ENCODE data around the gene EZR. TPM values are rescaled to one million over a fixed set of nuclear protein-coding genes. Genes with fewer than 3 reads are reported as not detected.

EZR gene
- total RNA-seq, 1 donor from 2014 or later, result 110 TPM

DNA sequence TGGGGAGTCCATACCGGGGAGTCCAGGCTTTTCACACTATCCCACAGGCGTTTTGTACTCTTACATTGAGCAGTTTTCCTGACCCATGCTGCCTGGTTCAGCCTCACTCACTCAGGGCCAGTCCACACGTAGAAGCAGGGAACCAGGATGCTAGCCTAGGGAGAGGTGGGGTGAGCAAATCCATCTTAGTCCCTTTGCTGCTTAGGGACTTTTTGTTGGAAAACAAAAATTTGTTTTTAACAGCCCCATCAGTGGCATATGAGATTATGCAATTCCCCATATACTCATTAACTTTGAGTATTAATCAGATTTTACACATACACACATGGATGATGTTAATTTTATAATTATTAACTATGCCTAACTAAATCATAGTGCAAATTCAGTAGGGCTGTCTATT, 84.2 kb downstream of the EZR start:
- no peak for DNase-seq (ENCODE audit: low read depth, low spot score)

DNA sequence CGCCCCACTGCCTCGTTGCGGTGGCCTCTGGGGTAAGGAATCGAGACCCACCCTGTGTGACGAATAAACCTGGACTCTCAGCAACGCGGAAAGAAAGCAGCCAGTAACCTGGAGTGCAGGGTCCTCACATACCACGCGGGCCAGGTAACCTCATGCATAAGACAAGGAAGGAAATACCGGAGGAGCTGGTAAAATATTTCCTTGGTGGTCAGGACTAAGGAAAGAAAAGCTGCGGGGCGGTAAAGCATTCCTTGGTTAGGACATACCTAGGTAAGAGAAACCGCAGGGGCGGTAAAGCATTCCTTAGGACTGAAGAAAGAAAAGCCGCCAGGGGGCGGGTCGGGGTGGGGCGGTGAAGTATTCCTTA, 88.6 kb downstream of the EZR start:
- no peak for DNase-seq (ENCODE audit: low read depth, low spot score)

DNA sequence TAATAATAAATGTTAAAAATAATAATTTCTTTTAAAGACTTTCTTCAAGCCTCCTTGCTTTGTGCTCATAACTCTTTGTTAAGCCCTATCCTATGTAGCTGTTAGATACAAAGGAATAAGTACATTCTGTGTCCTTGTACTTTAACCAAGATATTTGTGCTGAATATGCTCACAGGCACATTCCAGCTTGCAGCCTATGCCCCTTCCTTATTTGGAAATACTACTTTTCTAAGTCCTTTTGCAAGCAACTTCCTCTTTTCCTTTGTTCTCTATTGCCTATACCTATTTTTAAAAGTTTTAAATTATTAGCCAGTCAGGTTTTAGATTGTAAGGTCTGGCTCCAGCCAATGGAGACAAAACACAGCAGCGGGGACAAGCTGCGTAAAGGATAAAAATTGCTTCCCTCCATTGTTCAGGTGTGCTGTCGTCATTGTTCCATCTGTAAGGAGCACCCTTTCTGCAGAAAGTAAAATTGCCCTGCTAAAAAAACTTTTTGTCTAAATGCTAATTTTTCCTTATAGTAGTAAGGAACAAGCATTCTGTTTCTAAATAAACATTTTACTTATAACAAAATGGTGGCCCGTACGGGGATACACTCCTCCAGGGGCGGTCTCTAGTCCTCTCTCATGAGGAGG, 89.1 kb downstream of the EZR start:
- no peak for DNase-seq (ENCODE audit: low read depth, low spot score)

DNA sequence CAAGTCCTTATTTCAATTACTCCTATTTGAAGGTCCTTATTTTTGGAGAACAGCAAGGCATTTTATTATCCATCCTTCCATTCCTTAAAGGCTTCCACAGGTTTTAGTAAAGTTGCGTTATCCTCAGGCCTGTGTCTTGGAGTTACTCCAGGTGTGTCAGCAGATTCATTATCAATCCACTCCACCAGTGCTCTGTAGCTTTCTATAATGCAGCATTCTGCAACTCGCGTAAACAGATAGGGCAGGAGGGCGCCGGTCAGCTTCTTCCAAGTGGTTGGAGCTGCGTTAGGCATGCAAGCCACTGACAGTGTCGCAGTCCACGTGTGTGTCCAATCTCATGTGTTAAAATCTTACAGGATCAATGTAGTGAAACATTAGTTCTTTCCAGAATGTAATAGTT, 93.5 kb downstream of the EZR start:
- no peak for DNase-seq (ENCODE audit: low read depth, low spot score)

DNA sequence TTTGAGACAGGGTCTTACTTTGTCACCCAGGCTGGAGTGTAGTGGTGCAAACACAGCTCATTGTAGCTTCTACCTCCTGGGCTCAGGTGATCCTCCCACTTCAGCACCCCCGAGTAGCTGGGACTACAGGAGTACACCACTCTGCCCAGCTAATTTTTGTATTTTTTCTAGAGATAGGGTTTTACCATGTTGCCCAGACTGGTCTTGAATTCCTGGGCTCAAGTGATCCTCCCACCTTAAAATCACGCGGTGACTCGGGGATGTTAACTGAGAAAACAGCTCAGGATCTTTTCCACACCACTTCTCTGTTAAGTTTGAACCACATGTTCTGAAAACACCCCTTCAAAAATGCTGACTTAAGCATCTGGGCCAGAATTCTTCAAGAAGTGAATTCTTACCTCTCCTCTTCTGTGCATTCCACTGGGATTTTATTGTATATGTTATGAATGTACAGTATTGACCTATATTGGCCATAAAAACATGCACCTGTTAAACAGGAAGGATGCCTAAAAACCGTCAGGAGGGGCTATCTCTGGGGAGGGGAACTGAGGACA, 96.9 kb downstream of the EZR start:
- DNase-seq (ENCODE audit: low read depth, low spot score), result no peak

DNA sequence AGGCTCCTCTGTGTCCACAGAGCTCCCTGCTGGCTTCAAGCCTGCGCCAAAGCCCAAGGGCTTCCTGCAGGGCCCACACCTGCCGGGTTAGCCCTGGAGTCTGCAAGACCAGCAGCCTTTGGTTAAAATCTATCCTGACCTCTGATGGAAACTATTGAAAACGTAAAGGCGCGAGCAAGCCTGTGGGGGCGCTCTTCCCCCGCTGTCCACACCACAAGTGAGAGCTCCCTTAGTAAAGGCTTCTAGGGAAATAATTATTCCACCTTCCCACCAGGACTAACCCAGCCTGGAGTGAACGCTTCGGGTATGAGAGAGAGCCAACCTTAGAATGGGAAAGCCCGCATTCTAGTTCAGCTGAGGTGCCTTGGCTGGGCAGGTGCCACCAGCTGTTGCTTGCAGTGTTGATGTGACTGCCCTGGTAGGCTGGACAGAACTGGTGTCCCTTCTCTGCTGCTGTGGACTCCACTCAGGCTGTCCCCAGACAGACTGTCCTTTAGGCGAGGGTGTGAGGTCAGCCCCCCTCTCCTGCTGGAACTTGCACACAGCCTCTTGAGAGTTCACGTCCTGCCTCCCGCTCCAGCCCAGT, 100.6 kb downstream of the EZR start:
- DNase-seq (ENCODE audit: low read depth, low spot score), result no peak

DNA sequence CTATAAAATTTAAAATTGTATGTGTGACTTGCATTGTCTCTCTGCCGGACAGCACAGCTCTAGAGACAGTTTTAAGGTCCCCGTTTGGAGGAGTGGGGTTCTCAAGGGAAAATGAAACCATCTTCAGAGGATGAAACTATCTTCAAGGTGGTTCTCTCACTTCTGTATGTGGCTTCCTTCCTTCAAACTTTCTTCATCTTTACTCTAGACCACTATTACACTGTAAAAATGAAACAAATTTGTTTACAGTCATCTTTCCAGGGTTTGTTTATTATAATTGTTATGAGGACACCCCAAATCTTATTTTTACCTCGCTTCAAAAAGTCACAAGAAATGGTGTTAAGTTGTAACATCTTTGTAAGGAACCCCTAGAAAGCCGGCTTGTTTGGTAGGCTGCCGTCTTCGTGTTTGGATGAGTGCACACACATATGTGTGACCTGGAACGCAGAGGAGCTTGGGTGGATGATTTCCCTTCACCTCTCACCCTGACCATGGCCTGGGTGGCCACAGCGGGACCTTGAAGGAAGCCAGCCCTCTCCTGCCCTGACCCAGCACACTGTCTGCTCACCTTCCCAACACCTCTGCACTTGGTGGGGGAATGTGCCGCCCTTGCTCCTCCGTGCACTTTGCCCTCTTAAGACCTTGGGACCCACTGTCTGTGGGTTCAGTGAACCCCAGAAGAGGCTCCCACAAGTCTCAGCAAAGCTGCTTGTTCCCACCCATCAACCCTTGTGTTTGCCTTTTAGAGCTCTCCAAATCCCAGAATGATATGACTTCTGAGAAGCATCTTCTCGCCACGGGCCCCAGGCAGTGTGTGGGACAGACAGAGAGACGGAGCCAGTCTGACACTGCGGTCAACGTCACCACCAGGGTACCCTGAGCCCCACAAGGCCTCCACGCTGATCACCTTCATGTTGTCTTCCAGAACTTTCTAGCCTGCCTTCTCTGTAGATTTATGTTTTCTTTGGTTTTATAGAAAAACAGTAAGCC, 101.5 kb downstream of the EZR start:
- no peak for DNase-seq (ENCODE audit: low read depth, low spot score)

Other genes starting within 250 kb of the EZR start
- gene DYNLT1, start 174.6 kb downstream of the EZR start, total RNA-seq, result 97.8 and 129 TPM in 2 replicates
- gene SYTL3, start 169.3 kb downstream of the EZR start, total RNA-seq, result 0.92 and 1.3 TPM in 2 replicates
- gene RSPH3, start 180.8 kb upstream of the EZR start, total RNA-seq, result 1.5 and 1.6 TPM in 2 replicates
- not detected in 2 replicates for gene TAGAP, start 225.6 kb upstream of the EZR start, total RNA-seq